GM10266 (cell line): ENCODE measurements around the gene LAMA4.

Experiments used
- DNase-seq: peaks from one replicate; pipeline ENCODE4 v3.0.0; 2012; ENCODE audit errors: extremely low spot score
- CTCF ChIP-seq: IDR thresholded peaks from 2 replicates; pipeline ENCODE4 v1.5.1; 2012; ENCODE audit warnings: mild to moderate bottlenecking, low read depth; ENCODE audit not compliant: control insufficient read depth, insufficient read depth; ENCODE audit errors: missing control alignments

The LAMA4 gene

GRCh38 chr6:112253841-112254816, at the start of gene LAMA4:
Gene LAMA4, minus strand, starts transcription at chr6:112254567. Its CDS starts 417 bp downstream, at chr6:112254150.
- TF ChIP-seq CTCF, result no peak
- DNase-seq, result no peak

GRCh38 chr6:112302142-112302705, 47.9 kb upstream of the LAMA4 start:
- DNase-seq, result no peak
- no peak for TF ChIP-seq CTCF

GRCh38 chr6:112300896-112301295, 46.5 kb upstream of the LAMA4 start:
- DNase-seq, result no peak

GRCh38 chr6:112298816-112299281, 44.5 kb upstream of the LAMA4 start:
- no peak for TF ChIP-seq CTCF
- DNase-seq, result no peak

More at GRCh38 chr6:112300896-112301295, 46.5 kb upstream of the LAMA4 start:
- TF ChIP-seq CTCF, result no peak

GRCh38 chr6:112298021-112298745, 43.8 kb upstream of the LAMA4 start:
- DNase-seq, result no peak
- TF ChIP-seq CTCF, result no peak

- TF ChIP-seq CTCF, result no peak
- DNase-seq, result no peak
These were observed 42.3 kb upstream of the LAMA4 start for GRCh38 chr6:112296694-112297093.
